ENCODE measurements around the gene ZCCHC14. TPM values are rescaled to one million over a fixed set of nuclear protein-coding genes. Genes with fewer than 3 reads are reported as not detected.
A peak's percentile ranks its signal among the peaks of the same experiment; 100 is the strongest.

Gene ZCCHC14
- total RNA-seq, 1 donor from 2014 or later = 50.4 TPM

DNA sequence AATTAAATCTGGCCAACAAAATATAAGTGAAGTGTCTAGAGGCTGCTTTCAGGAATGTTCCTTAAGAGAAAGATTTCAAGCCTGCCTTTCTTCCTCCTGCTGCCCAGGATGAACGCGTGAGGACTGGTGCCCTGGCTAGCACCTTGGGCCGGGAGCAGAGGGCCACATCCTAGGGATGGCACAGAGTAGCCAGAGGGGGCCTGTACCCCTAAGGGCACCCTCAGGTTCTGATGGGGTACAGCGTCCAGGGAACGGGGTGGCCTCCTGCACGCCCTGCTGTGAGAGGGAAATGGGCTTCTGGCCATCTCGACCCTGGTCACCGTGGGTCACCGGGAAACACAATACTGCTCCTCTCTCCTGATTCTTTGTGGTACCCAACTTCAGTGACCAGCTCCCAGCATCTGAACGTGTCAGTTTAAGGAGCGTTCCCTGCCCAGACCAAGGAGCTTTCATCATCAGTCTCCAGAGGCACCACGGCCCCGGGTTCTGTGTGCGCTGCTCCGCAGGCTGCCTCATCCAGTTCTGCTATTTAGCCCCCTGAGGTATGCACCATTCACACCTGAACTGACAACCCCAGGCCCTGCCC is 60.4 kb downstream of the ZCCHC14 start:
- TF ChIP-seq, protein P1, sequence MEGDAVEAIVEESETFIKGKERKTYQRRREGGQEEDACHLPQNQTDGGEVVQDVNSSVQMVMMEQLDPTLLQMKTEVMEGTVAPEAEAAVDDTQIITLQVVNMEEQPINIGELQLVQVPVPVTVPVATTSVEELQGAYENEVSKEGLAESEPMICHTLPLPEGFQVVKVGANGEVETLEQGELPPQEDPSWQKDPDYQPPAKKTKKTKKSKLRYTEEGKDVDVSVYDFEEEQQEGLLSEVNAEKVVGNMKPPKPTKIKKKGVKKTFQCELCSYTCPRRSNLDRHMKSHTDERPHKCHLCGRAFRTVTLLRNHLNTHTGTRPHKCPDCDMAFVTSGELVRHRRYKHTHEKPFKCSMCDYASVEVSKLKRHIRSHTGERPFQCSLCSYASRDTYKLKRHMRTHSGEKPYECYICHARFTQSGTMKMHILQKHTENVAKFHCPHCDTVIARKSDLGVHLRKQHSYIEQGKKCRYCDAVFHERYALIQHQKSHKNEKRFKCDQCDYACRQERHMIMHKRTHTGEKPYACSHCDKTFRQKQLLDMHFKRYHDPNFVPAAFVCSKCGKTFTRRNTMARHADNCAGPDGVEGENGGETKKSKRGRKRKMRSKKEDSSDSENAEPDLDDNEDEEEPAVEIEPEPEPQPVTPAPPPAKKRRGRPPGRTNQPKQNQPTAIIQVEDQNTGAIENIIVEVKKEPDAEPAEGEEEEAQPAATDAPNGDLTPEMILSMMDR (IDR thresholded peaks at IDR 0.05; ENCODE audit: unreplicated experiment) = no peak
- H3K4me3 Mint-ChIP-seq (ENCODE audit: unreplicated experiment) = no peak overlapping the region
- DNase-seq (ENCODE audit: low spot score) = no peak
- peaks cover 7% of the 10 kb centered on the region for H3K36me3 Mint-ChIP-seq (ENCODE audit: low read depth, unreplicated experiment)
- H3K9me3 Mint-ChIP-seq (ENCODE audit: unreplicated experiment) = no peaks in the 10 kb centered on the region
- H3K4me1 Mint-ChIP-seq (ENCODE audit: unreplicated experiment) = peaks cover 18% of the 10 kb centered on the region
- no peak overlapping the region for H3K27ac Mint-ChIP-seq (ENCODE audit: unreplicated experiment)
- peaks cover 11% of the 10 kb centered on the region for H3K27me3 Mint-ChIP-seq (ENCODE audit: unreplicated experiment)

GRCh38 chr16:87431926-87432325 is 60.9 kb downstream of the ZCCHC14 start:
- H3K4me3 Mint-ChIP-seq (ENCODE audit: unreplicated experiment) = no peak overlapping the region
- peaks cover 11% of the 10 kb centered on the region for H3K27me3 Mint-ChIP-seq (ENCODE audit: unreplicated experiment)
- DNase-seq (ENCODE audit: low spot score) = no peak
- H3K36me3 Mint-ChIP-seq (ENCODE audit: low read depth, unreplicated experiment) = peaks cover 7% of the 10 kb centered on the region
- TF ChIP-seq, protein P1 (IDR thresholded peaks at IDR 0.05; ENCODE audit: unreplicated experiment) = no peak
- H3K4me1 Mint-ChIP-seq (ENCODE audit: unreplicated experiment) = peaks cover 18% of the 10 kb centered on the region
- H3K9me3 Mint-ChIP-seq (ENCODE audit: unreplicated experiment) = no peaks in the 10 kb centered on the region
- H3K27ac Mint-ChIP-seq (ENCODE audit: unreplicated experiment) = no peak overlapping the region

- peak overlapping the region; percentile 71 for H3K4me3 Mint-ChIP-seq (ENCODE audit: unreplicated experiment)
- no peak for DNase-seq (ENCODE audit: low spot score)
- peaks cover 41% of the 10 kb centered on the region for H3K36me3 Mint-ChIP-seq (ENCODE audit: low read depth, unreplicated experiment)
- no peak overlapping the region for H3K27ac Mint-ChIP-seq (ENCODE audit: unreplicated experiment)
- no peaks in the 10 kb centered on the region for H3K9me3 Mint-ChIP-seq (ENCODE audit: unreplicated experiment)
- TF ChIP-seq, protein P1 (IDR thresholded peaks at IDR 0.05; ENCODE audit: unreplicated experiment) = no peak
- H3K4me1 Mint-ChIP-seq (ENCODE audit: unreplicated experiment) = no peaks in the 10 kb centered on the region
- peaks cover 8% of the 10 kb centered on the region for H3K27me3 Mint-ChIP-seq (ENCODE audit: unreplicated experiment)
Measured at GRCh38 chr16:87426423-87427215, 66.2 kb downstream of the ZCCHC14 start.

- Mint-ChIP-seq H3K9me3 (ENCODE audit: unreplicated experiment) (no peaks in the 10 kb centered on the region), H3K27me3 (ENCODE audit: unreplicated experiment) (peaks cover 6% of the 10 kb centered on the region), H3K4me1 (ENCODE audit: unreplicated experiment) (no peaks in the 10 kb centered on the region), H3K36me3 (ENCODE audit: low read depth, unreplicated experiment) (peaks cover 39% of the 10 kb centered on the region), H3K27ac (ENCODE audit: unreplicated experiment) (no peak overlapping the region), H3K4me3 (ENCODE audit: unreplicated experiment) (no peak overlapping the region)
- DNase-seq (ENCODE audit: low spot score) = no peak
- TF ChIP-seq, protein P1 (IDR thresholded peaks at IDR 0.05; ENCODE audit: unreplicated experiment) = no peak
Measured at GRCh38 chr16:87425941-87426340, 66.9 kb downstream of the ZCCHC14 start.

DNA sequence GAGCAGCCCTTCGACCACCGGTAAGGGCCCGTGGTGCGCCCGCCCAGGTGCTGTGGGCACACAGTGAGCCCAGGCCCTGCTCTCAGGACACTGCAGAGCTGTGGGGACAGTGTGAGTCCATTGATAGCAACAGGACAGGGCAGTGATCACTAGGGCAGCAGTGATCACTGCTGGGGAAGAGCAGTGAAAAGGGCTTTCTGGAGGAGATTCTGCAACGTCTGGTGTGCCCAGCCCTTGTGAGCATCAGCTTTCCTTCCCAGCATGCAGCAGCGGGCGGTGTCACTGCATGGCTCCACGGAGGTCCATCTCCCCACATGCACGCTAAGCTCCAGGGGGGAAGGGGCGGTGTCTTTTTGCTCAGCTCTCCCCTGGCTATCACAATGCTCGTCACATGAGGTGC is 68.6 kb downstream of the ZCCHC14 start:
- TF ChIP-seq, protein P1 (IDR thresholded peaks at IDR 0.05; ENCODE audit: unreplicated experiment) = no peak
- H3K4me1 Mint-ChIP-seq (ENCODE audit: unreplicated experiment) = no peaks in the 10 kb centered on the region
- H3K27me3 Mint-ChIP-seq (ENCODE audit: unreplicated experiment) = peaks cover 6% of the 10 kb centered on the region
- peak overlapping the region; percentile 28 for H3K4me3 Mint-ChIP-seq (ENCODE audit: unreplicated experiment)
- H3K9me3 Mint-ChIP-seq (ENCODE audit: unreplicated experiment) = no peaks in the 10 kb centered on the region
- H3K36me3 Mint-ChIP-seq (ENCODE audit: low read depth, unreplicated experiment) = peaks cover 47% of the 10 kb centered on the region
- H3K27ac Mint-ChIP-seq (ENCODE audit: unreplicated experiment) = no peak overlapping the region
- DNase-seq (ENCODE audit: low spot score) = no peak

Data from endothelial cell (in vitro differentiated cells).